Right cardiac atrium (tissue), 5 donors: ENCODE data around the gene DAAM2. TPM values are rescaled to one million over a fixed set of nuclear protein-coding genes. Genes with fewer than 3 reads are reported as not detected.

Experiments
- ATAC-seq, 2 donors: fragments of 200-7000 bp; cut with Tn5 transposase; one replicate each; pipeline versions ENCODE4 v1.8.0 to v1.9.1; 2020; ENCODE audit warnings: moderate library complexity in 2 of 2, mild to moderate bottlenecking in 1 of 2
- DNase-seq, 3 donors: peaks; one replicate each; pipeline ENCODE4 v3.0.0-alpha.2; 2020
- H3K27ac ChIP-seq: one replicate; pipeline ENCODE4 v1.5.1; 2013; ENCODE audit warnings: mild to moderate bottlenecking, low read length, control low read depth, moderate library complexity
- H3K27me3 ChIP-seq: one replicate; pipeline ENCODE4 v1.6.1; 2013; ENCODE audit not compliant: control insufficient read depth, insufficient read depth
- H3K4me1 ChIP-seq: one replicate; pipeline ENCODE4 v1.6.1; 2013; ENCODE audit warnings: low read length; ENCODE audit not compliant: control insufficient read depth, insufficient read depth
- H3K4me3 ChIP-seq: one replicate; pipeline ENCODE4 v1.5.1; 2013; ENCODE audit warnings: low read length, control low read depth
- H3K9me3 ChIP-seq: one replicate; pipeline ENCODE4 v1.6.1; 2013; ENCODE audit warnings: low read length; ENCODE audit not compliant: control insufficient read depth
- WGBS: extraction: QIAGEN DNeasy Blood & Tissue Kit; methylation state at CpG from one replicate; pipeline ENCODE4 v1.1.7; 2013; 5-methylcytosine and 5-hydroxymethylcytosine counted together
- intact Hi-C, 4 donors: fragments of 100-400 bp; cut with DNase I; formaldehyde crosslinking; loops; one replicate each; pipeline versions ENCODE4 v1.11.0 to v1.14.0; 2022 to 2023
- polyA plus RNA-seq: library from polyadenylated mRNA; stranded (reverse); fragments of 200-250 nt; gene quantifications from one replicate; pipeline ENCODE4 v1.2.3, GENCODE V29; 2013
- total RNA-seq, 4 donors: library from RNA; stranded (reverse); fragmentation: NEBNext Ultra II Directional; extraction: Animal tissue kit (Norgen Biotek cat#: 25700); gene quantifications; one replicate each; pipeline ENCODE4 v1.2.1, GENCODE V29; 2021
- donor health status: healthy with polysubstance abuse.
- donor health status: DM: no; HTN: yes; CAD: no.
- donor health status: DM: no; HTN: no; CAD: no.
- donor health status: DM: no; HTN: yes; CAD: no; lungs with severe emphysema.
- donor health status: DM: yes; HTN: yes; CAD: no.

Gene DAAM2
- total and polyA plus RNA-seq, 5 donors: 7.2 to 11.5 (median 9.9) TPM

GRCh38 chr6:39922821-39923220 lies 130.6 kb downstream of the DAAM2 start:
- WGBS: 94% methylated on average over 5 of the region's 5 CpGs
- peaks cover 3% of the 10 kb centered on the region for H3K4me1 ChIP-seq
- H3K27ac ChIP-seq: no peak overlapping the region
- ATAC-seq: no peak
- H3K9me3 ChIP-seq: no peaks in the 10 kb centered on the region
- no peak overlapping the region for H3K4me3 ChIP-seq
- DNase-seq: no peak
- H3K27me3 ChIP-seq: no peaks in the 10 kb centered on the region
- intact Hi-C loops: no loop called here

DNA sequence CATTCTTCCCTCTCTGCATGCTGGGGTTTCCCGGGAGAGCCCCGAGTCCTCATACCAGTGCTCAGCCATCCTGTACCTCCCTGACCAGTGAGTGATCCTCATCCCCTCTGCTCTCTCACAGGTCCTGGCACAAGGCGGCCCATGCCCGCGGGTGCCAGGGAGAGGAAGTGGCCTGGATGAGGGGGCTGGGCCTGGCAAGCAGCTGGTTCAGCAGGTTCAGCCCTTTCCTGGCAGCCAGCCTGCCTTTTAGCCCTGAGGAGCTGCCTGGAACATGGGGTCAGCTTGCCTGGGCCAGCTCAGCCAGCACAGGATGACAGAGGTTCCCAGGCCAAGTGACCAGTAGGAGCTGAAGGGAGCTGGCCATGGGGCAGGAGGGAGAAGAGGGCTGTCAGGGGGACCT lies 131.2 kb downstream of the DAAM2 start:
- 92% methylated on average over 5 of the region's 5 CpGs for WGBS
- H3K9me3 ChIP-seq: no peaks in the 10 kb centered on the region
- no peak overlapping the region for H3K27ac ChIP-seq
- ATAC-seq (peak; percentile 27 to 74), DNase-seq (peak in 1 of 3 donors; percentile 80)
- no peaks in the 10 kb centered on the region for H3K27me3 ChIP-seq
- no peak overlapping the region for H3K4me3 ChIP-seq
- peaks cover 3% of the 10 kb centered on the region for H3K4me1 ChIP-seq
- intact Hi-C loops: no loop called here

GRCh38 chr6:39923861-39924260 lies 131.7 kb downstream of the DAAM2 start:
- Histone ChIP-seq H3K9me3 (no peaks in the 10 kb centered on the region), H3K4me3 (no peak overlapping the region), H3K27ac (no peak overlapping the region), H3K4me1 (peaks cover 3% of the 10 kb centered on the region), H3K27me3 (no peaks in the 10 kb centered on the region)
- intact Hi-C loops: no loop called here
- no peak for DNase-seq
- WGBS: 76% methylated on average over 6 of the region's 6 CpGs
- no peak for ATAC-seq

GRCh38 chr6:39924283-39924682 lies 132.1 kb downstream of the DAAM2 start:
- H3K4me3 ChIP-seq: no peak overlapping the region
- 69% methylated on average over 6 of the region's 6 CpGs for WGBS
- ATAC-seq (no peak), DNase-seq (no peak)
- no peaks in the 10 kb centered on the region for H3K27me3 ChIP-seq
- intact Hi-C loops: no loop called here
- H3K27ac ChIP-seq: no peak overlapping the region
- no peaks in the 10 kb centered on the region for H3K9me3 ChIP-seq
- peaks cover 5% of the 10 kb centered on the region for H3K4me1 ChIP-seq

DNA sequence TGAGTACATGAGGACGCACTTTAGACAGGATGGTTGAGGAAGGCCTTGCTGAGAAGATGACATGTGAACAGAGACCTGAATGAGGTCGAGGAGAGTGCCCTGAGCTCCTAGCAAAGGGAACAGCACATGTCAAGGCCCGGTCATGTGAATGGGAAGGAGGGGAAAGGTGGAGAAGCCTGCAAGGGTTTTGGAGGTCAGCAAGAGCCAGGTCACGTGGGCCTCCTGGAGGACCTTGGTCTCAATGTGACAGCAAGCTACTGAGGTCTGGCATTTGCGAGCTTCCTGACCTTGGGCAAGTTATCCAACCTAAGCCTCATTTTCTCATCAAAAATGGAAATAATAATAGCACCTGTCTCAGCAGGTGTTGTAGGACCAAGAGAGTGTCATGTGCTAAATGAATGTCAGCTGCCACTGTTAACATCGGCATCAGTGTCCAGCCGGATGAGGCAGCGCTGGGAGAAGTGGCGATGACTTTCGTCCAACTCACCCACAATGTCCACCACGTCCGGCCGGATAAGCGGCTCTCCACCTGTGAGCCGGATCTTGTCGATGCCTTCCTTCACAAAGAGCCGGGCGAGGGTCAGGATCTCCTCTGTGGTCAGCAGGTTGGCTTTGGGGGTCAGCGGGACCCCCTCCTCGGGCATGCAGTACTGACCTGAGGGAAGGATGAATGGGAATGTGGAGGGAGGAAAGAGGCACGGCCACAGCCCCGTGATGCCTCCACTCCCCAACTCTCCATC lies 133.2 kb downstream of the DAAM2 start:
- DNase-seq (no peak), ATAC-seq (no peak)
- H3K27me3 ChIP-seq: no peaks in the 10 kb centered on the region
- peaks cover 5% of the 10 kb centered on the region for H3K4me1 ChIP-seq
- intact Hi-C loops: no loop called here
- no peaks in the 10 kb centered on the region for H3K9me3 ChIP-seq
- WGBS: 93% methylated on average over 22 of the region's 22 CpGs
- H3K4me3 ChIP-seq: no peak overlapping the region
- H3K27ac ChIP-seq: no peak overlapping the region

- peaks cover 5% of the 10 kb centered on the region for H3K4me1 ChIP-seq
- H3K27me3 ChIP-seq: no peaks in the 10 kb centered on the region
- no peak overlapping the region for H3K4me3 ChIP-seq
- H3K27ac ChIP-seq: no peak overlapping the region
- intact Hi-C loops: no loop called here
- H3K9me3 ChIP-seq: no peaks in the 10 kb centered on the region
- DNase-seq (no peak), ATAC-seq (no peak)
- 91% methylated on average over 3 of the region's 3 CpGs for WGBS
Measured at GRCh38 chr6:39925931-39926290, 133.7 kb downstream of the DAAM2 start.

DNA sequence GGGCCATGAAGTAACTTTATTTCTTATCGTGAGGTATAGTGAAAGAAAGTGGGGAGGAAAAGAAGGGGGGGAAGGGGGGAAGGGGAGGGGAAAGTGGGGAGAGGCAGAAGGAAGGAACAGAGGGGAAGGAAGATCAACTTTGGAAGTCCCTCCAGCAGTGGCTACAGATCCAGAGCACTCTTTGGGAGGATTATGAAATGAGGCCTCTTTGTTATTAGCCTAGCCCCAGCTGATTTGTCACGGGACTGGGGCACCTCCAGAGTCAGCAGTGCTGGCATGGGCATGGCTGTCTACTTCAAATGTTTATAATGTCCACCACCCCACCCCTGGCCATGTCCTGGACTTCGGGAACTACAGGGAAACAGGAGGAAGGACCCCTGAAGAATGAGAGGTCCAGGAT lies 134.5 kb downstream of the DAAM2 start:
- Histone ChIP-seq H3K9me3 (no peaks in the 10 kb centered on the region), H3K4me1 (peaks cover 7% of the 10 kb centered on the region), H3K4me3 (no peak overlapping the region), H3K27ac (no peak overlapping the region), H3K27me3 (no peaks in the 10 kb centered on the region)
- intact Hi-C loops: no loop called here
- ATAC-seq (no peak), DNase-seq (no peak)
- 85% methylated on average over 3 of the region's 3 CpGs for WGBS

DNA sequence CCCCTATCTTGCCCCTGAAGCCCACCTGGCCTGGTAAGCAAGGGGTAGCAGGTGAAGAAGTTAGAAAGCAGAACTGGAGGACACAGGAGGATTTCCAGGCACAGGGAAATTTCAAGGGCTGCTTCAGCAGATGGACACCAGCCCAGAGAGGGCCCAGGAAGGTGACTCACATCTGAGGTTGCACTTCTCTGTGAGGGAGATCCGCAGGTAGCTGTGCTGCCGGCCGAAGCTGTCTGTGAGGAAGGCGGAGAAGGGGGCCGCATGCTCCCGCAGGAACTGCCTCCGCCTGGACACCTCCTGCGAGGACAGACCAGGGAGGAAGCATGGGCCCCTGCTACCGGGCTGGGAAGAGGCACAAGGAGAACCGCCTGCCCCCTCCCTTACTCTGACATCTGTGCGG lies 135.0 kb downstream of the DAAM2 start:
- no peaks in the 10 kb centered on the region for H3K9me3 ChIP-seq
- H3K4me1 ChIP-seq: peaks cover 12% of the 10 kb centered on the region
- 87% methylated on average over 11 of the region's 11 CpGs for WGBS
- DNase-seq: no peak
- ATAC-seq: no peak
- no peak overlapping the region for H3K4me3 ChIP-seq
- H3K27ac ChIP-seq: no peak overlapping the region
- no peaks in the 10 kb centered on the region for H3K27me3 ChIP-seq
- intact Hi-C loops: no loop called here

GRCh38 chr6:39929039-39929732 lies 137.0 kb downstream of the DAAM2 start:
- Histone ChIP-seq H3K9me3 (no peaks in the 10 kb centered on the region), H3K27me3 (no peaks in the 10 kb centered on the region), H3K4me1 (peaks cover 13% of the 10 kb centered on the region), H3K4me3 (no peak overlapping the region), H3K27ac (no peak overlapping the region)
- ATAC-seq (no peak), DNase-seq (no peak)
- intact Hi-C loops: no loop called here
- WGBS: 54% methylated on average over 9 of the region's 9 CpGs

DNA sequence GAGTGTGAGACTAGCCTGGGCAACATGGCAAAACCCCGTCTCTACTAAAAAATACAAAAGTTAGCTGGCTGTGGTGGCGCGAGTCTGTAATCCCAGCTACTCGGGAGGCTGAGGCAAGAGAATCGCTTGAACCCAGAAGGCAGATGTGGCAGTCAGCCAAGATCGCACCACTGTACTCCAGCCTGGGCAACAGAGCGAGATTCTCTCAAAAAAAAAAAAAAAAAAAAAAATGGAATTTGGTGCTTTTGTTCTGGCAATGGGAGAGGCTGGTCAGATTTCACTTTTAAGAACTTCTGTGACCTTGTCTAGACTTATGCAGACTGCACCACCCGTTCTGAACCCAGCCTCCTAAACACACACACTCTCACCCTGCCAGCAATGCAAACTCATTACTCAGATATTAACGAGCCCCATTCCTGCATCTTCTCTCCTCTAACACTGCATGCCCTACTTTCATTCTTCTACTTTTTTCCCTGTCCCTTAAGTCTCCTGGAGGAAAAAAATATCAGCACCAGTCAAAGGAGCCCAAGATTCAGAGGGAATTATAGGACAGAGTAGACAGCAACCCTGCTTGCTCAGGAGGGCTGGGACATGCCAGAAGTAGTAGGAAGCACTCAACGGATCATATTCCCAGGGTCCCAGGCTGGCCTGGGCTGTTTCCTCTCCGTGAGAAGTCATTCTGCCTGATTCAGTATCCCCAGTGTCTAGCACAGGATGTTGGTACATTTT lies 137.7 kb downstream of the DAAM2 start:
- DNase-seq (peak in 2 of 3 donors; percentile 36 to 66), ATAC-seq (no peak)
- Histone ChIP-seq H3K4me3 (no peak overlapping the region), H3K27ac (no peak overlapping the region), H3K27me3 (no peaks in the 10 kb centered on the region), H3K4me1 (peaks cover 13% of the 10 kb centered on the region), H3K9me3 (no peaks in the 10 kb centered on the region)
- 68% methylated on average over 11 of the region's 11 CpGs for WGBS
- intact Hi-C loops: no loop called here

DNA sequence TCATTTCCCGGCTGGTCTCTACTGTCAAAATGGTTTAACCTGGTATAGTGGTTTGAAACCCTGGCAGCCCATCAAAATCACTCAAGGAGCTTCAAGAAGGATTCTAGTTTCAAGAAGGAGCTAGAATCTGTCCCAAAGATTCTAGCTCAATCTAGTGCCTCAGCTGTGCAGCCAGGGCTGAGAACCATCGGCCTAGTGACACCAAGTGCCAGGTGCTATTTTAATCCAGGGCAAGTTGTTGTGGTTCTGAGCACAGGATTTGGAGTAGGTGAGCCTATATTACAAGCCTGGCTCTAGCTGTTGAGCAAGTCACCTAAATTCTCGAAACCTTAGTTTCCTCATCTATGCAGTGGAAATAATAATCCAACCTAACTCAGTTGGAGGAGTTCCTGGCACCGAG lies 138.4 kb downstream of the DAAM2 start:
- intact Hi-C loops: no loop called here
- ATAC-seq: no peak
- no peak overlapping the region for H3K27ac ChIP-seq
- H3K4me3 ChIP-seq: no peak overlapping the region
- no peak for DNase-seq
- H3K4me1 ChIP-seq: peaks cover 13% of the 10 kb centered on the region
- H3K9me3 ChIP-seq: no peaks in the 10 kb centered on the region
- H3K27me3 ChIP-seq: no peaks in the 10 kb centered on the region
- 72% methylated on average over 4 of the region's 4 CpGs for WGBS
